ENCODE results near the gene GAS2L2. TPM values are rescaled to one million over a fixed set of nuclear protein-coding genes. Genes with fewer than 3 reads are reported as not detected.

Gene GAS2L2
- not detected in 2 replicates for total RNA-seq

GRCh38 chr17:35752945-35753764 is at the start of gene GAS2L2:
Gene GAS2L2 (minus strand): TSS chr17:35753239. CDS start chr17:35752850, 389 bp downstream.
- intact Hi-C loops (cut with micrococcal nuclease) = no loop called here

- intact Hi-C loops (cut with micrococcal nuclease) = no loop called here
Observed at GRCh38 chr17:35801583-35802224, 48.7 kb upstream of the GAS2L2 start.

- intact Hi-C loops (cut with micrococcal nuclease) = no loop called here
Observed at GRCh38 chr17:35799942-35800341, 46.9 kb upstream of the GAS2L2 start.

- intact Hi-C loops (cut with micrococcal nuclease) = no loop called here
Observed at GRCh38 chr17:35797918-35798317, 44.9 kb upstream of the GAS2L2 start.

DNA sequence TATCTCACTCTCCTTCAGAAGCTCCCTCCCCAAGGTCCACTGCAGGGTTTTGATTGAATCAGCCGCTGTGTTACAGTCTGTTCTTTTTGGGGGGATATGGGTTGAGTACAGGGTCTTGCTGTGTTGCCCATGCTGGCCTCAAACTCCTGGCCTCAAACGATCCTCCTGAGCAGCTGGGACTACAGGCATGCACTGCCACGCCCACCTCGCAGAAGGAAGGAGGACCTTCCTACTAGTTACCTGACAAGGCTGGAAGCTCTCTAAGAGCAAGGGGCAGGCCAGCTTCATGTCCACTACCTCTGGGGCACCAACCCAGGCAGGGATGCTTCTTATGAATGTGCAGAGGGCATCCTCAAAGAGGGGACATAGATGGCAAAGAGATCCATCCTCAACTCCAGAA is 44.3 kb upstream of the GAS2L2 start:
- intact Hi-C loops (cut with micrococcal nuclease) = no loop called here

GRCh38 chr17:35796942-35797341 is 43.9 kb upstream of the GAS2L2 start:
- intact Hi-C loops (cut with micrococcal nuclease) = no loop called here

DNA sequence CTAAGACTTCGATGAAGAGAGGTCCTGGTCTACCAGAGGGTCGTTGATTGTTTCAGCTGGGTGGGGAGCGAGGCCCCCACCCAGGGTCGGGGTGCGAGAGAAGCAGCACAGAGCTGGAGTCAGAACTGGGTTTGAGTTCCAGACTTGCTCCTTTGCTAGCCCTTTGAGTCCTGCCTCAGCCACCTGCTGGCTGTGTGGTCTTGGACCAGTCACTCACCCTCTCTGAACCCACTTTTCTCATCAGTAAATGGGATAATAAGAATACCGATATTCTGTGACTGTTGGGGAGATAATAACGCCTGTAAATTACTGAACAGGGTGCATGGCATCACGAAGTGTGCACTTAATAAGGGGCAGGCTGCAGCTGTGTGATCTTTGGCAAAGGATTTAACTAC is 42.8 kb upstream of the GAS2L2 start:
- intact Hi-C loops (cut with micrococcal nuclease) = no loop called here

- intact Hi-C loops (cut with micrococcal nuclease) = no loop called here
Observed at GRCh38 chr17:35795007-35795870, 42.2 kb upstream of the GAS2L2 start, which contains the start of gene MMP28. Gene MMP28 (minus strand): TSS chr17:35795641. CDS start chr17:35795377, 264 bp downstream.

DNA sequence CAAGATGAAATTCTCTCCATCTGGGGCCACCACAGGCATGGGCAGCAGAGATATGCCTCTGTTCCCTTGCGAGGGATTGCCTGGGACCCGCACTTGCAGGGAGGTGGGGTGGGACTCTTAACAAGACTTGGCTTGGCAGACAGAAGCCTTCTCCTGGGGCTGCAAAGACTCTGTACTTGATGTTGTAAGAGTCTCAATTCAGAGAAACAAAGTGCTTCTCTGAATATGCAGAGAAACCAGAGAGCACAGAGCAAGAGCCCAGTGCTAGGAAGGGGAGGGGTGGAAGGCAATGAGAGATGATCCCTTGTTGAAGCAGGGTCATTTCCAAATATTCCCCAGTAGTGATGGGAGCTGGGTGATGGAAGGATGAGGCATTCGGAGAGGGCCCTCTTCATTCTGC is 40.2 kb upstream of the GAS2L2 start:
- intact Hi-C loops (cut with micrococcal nuclease) = no loop called here

DNA sequence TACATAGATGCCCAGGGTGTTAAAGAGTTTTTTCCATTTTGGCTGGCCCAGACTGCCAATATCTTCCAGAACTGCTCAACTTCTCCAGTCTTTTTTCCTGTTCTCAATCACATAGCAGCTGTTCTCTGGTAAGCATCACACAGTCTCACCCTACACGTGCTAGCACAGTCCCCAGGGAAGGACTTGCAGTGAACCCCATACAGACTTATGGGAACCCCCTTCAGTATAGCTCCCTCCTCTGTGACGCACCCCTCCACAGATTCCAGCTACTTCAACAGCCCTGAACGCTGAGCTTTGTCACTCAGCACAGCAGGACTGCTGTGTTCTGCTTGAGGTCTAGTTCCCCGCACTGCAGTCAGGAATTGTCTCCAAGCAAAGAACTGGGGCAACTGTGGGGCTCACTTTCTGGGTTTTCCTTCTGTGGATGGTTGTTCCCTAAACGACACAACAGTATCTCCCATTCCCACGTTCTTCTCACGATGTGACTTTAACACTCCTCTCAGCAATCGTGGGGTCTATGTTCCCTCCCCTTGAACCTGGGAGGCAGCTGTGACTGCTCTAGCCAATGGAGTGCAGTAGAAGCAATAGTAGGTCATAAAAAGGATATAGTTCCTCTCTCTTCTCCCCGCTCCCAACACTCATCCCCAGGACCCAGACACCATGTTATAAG is 38.8 kb upstream of the GAS2L2 start:
- intact Hi-C loops (cut with micrococcal nuclease) = no loop called here

DNA sequence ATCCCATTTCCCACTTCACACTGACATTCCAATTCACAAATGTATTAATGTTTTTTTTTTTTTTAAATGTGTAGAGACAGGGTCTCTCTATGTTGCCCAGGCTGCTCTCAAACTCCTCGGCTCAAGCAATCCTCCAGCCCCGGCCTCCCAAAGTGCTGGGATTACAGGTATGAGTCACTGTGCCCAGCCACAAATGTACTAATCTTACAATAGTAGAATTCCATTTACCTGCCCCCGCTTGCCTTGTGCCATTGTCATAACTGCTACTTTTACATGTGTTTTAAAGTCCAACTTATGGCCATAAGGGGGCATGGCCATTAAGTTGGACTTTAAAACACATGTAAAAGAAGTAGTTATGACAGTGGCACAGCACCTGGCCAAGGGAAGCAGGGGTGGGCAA is 37.8 kb upstream of the GAS2L2 start:
- intact Hi-C loops (cut with micrococcal nuclease) = no loop called here

DNA sequence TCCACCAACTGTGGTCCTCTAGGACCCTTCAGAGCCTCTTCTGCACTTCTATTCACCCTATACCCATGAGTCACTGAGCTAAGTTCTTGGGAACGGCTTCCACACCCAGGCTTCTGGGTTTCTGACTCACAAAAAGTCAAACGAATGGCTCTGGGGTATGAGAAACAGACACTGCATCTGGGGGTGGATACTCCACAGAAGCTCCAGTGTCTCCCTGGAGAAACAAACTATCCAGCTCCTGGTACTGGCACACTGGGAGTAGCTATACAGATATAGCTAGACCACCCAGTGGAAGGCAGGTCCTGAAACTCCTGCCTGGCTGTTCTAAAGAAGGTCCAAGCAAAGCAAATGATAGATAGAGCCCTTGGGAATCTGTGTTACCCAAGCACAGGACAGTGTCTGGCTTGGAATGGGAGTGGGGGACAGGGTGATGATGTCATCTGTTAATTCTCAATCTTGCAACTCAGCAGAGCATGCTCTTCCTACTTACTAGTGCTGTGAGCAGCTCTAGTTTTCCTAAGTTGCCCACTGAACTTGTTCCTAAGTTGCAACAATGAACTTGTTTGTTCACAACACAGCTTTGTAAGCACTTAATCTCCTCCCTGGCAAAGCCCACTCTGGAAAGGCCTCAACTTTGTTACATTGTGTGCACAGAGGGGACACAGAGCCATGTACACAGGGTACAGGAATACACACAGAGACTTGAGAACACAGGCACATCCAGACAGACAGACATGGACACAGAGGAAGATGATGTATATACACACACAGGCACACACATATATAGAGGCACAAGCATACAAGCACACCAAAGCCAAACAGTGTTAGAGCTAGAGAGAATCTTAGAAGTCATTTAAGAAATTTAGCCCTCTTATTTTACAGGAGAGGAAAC is 35.7 kb upstream of the GAS2L2 start:
- intact Hi-C loops (cut with micrococcal nuclease) = no loop called here

- intact Hi-C loops (cut with micrococcal nuclease) = no loop called here
Observed at GRCh38 chr17:35786941-35787432, 33.9 kb upstream of the GAS2L2 start.

DNA sequence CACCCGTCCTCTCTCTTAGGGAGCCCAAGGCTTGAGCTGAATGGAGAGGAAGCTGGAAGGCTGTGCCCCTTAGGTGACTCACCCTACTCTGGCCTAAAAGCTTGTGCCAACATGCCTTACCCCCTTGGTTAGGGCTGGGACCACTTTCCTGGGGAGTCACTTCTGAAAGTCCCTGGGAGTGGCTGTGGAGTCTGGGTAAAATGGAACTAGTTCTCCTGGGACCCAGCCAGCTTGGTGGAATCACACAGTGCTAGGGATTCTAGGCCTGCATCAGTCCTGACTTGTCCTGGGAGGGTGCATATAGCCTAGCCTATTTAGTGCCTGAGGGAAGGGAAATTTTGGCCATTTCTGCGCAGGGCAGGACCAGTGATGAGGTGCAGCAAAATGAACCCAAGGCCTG is 31.9 kb upstream of the GAS2L2 start:
- intact Hi-C loops (cut with micrococcal nuclease) = no loop called here

DNA sequence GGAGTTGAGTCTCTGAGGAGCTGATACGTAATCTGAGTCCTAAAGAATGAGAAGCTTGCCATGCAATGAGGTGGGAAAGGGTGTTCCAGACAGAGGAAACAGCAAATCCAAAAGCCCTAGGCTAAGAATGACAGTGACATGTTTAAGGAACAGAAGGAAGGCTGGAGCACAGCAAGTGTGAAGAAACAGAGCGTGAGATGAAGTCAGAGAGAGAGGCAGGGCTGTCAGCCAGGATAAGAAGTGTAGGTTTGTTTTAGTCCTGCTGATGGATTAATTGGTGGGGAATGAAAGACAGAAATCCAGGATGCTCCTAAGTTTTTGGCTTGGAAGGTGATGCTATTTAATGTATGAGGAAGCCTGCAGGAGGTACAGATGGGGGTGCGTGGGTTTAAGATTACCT is 27.9 kb upstream of the GAS2L2 start:
- intact Hi-C loops (cut with micrococcal nuclease) = no loop called here

DNA sequence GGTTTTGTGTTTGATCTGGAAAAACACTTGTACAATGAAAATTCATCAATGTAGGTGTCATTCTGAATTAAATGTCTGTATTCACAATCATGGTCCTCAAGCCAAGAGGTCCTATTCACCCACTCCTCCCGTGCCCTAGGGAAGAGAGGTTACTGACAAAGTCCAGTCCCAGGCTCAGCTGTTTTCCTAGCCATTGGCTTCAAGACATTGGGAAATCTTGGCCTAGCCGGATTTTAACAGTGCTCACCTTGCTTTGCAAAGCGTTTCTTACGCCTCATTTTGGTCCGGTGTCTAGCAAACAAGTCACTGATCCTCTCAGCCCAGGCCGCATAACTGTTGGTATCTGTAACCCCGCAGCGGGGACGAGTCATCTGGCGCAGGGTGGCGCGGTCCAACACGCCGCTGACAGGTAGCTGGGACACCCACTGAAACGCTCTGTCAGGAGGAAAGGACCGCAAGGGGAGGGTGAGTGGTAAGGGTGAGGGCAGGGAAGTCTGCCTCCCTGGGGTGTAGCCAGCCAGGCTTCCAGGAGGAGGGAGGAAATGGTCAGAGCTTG is 25.7 kb upstream of the GAS2L2 start:
- intact Hi-C loops (cut with micrococcal nuclease) = no loop called here

DNA sequence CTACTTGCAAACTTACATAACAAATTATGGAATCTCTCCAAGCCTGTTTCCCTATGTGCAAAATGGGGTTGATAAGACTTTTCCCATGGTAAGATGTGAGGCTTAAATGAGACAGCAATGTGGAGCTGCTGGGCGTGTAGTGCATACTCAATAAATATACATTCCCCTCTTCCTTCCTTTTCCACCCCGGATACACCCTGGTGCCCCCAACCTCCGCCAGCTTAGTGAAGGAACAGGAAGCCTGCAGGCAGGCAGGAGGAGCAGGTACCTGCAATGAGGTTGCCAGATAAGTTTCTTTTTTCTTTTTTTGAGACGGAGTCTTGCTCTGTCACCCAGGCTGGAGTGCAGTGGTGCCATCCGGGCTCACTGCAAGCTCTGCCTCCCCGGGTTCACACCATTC is 22.5 kb upstream of the GAS2L2 start:
- intact Hi-C loops (cut with micrococcal nuclease) = no loop called here

GRCh38 chr17:35775039-35775438 is 22.0 kb upstream of the GAS2L2 start:
- intact Hi-C loops (cut with micrococcal nuclease) = no loop called here

DNA sequence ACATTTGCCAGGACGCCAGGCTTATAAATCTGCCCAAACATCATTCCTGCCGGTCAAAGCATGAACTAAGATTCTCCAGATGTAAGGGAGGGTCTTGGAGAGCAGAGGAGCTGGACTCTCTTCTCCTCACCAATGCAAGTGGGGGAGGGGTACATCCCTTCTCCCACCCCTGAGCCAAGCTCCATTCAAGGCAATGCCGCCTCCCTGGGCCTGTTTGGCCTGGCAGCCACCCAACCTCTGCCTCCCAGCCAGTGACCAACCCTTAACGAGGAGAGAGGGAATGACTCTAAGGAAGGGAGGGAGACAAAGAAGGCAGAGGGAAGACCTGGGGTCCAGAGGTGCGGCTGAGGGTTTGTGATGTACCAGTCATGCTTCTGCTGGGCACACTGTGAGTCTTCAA is 21.5 kb upstream of the GAS2L2 start:
- intact Hi-C loops (cut with micrococcal nuclease) = no loop called here
